ENCODE results near the gene YAE1. TPM values are rescaled to one million over a fixed set of nuclear protein-coding genes. Genes with fewer than 3 reads are reported as not detected.

Gene YAE1
- total and polyA plus RNA-seq, 2 donors (not counting 1 experiment from before 2014, with no cell fraction given) = 5.9 to 20.0 TPM

GRCh38 chr7:39616138-39616537, 49.9 kb downstream of the YAE1 start:
- no peaks in the 10 kb centered on the region for H3K9me3 ChIP-seq (ENCODE audit: control extremely low read depth in 1 of 3, control insufficient read depth in 2 of 3, insufficient read depth in 1 of 3, low read length in 2 of 3)
- H4K20me1 ChIP-seq (ENCODE audit: control insufficient read depth, insufficient read depth, low read length, poor library complexity, severe bottlenecking) = no peaks in the 10 kb centered on the region
- H3K4me2 ChIP-seq (replicated peaks; ENCODE audit: low read depth, low read length, poor library complexity, severe bottlenecking) = no peak overlapping the region
- ATAC-seq (ENCODE audit: low read depth) (no peak), DNase-seq (no peak)
- POLR2A ChIA-PET = no interaction called here
- no CpG with 5 or more reads among the region's 1 CpG for WGBS (ENCODE audit: insufficient coverage)
- no peak overlapping the region for H3K27ac ChIP-seq (ENCODE audit: low read length in 2 of 2)
- H3K36me3 ChIP-seq (replicated peaks in 1 of 2; ENCODE audit: control extremely low read depth in 1 of 2, control insufficient read depth in 1 of 2, extremely low read depth in 1 of 2, insufficient read depth in 2 of 2, low read length in 1 of 2) = no peaks in the 10 kb centered on the region
- no peak overlapping the region for H3K4me3 ChIP-seq (ENCODE audit: control extremely low read depth in 1 of 5, extremely low read depth in 1 of 5, insufficient read depth in 1 of 5, low read depth in 2 of 5, low read length in 4 of 5)
- no peak overlapping the region for H2AFZ ChIP-seq (ENCODE audit: insufficient read depth, low read depth, low read length, poor library complexity, severe bottlenecking)
- CTCF ChIA-PET = no interaction called here
- Mint-ChIP-seq H3K4me3 (no peak overlapping the region), H3K4me1 (peaks cover 6% of the 10 kb centered on the region), H3K9me3 (ENCODE audit: insufficient read depth) (no peaks in the 10 kb centered on the region), H3K27ac (no peak overlapping the region), H3K27me3 (peaks cover 24% of the 10 kb centered on the region)
- no peak for TF ChIP-seq EZH2 (IDR thresholded peaks at IDR 0.05; ENCODE audit: borderline replicate concordance, insufficient read depth, low read depth, low read length, poor library complexity, severe bottlenecking)
- TF ChIP-seq CTCF (IDR thresholded peaks at IDR 0.05) = no peak
- intact Hi-C loops (cut with micrococcal nuclease) = no loop called here
- no peak overlapping the region for H3K9ac ChIP-seq (ENCODE audit: low read length)
- H3K4me1 ChIP-seq (ENCODE audit: control insufficient read depth in 2 of 2, insufficient read depth in 2 of 2, low read length in 2 of 2) = no peaks in the 10 kb centered on the region
- H3K79me2 ChIP-seq (ENCODE audit: control insufficient read depth, insufficient read depth, low read length) = no peaks in the 10 kb centered on the region
- H3K27me3 ChIP-seq (replicated peaks in 1 of 4; ENCODE audit: control extremely low read depth in 1 of 4, control insufficient read depth in 3 of 4, insufficient read depth in 4 of 4, low read length in 3 of 4) = peaks cover 0 to 13% (median 8%) of the 10 kb centered on the region in 4 experiments

GRCh38 chr7:39617005-39617404, 50.8 kb downstream of the YAE1 start:
- Histone ChIP-seq H3K9ac (ENCODE audit: low read length) (no peak overlapping the region), H3K79me2 (ENCODE audit: control insufficient read depth, insufficient read depth, low read length) (no peaks in the 10 kb centered on the region), H3K4me3 (ENCODE audit: control extremely low read depth in 1 of 5, extremely low read depth in 1 of 5, insufficient read depth in 1 of 5, low read depth in 2 of 5, low read length in 4 of 5) (no peak overlapping the region), H3K4me1 (ENCODE audit: control insufficient read depth in 2 of 2, insufficient read depth in 2 of 2, low read length in 2 of 2) (peaks cover 4% of the 10 kb centered on the region in 2 donors), H4K20me1 (ENCODE audit: control insufficient read depth, insufficient read depth, low read length, poor library complexity, severe bottlenecking) (no peaks in the 10 kb centered on the region), H3K36me3 (replicated peaks in 1 of 2; ENCODE audit: control extremely low read depth in 1 of 2, control insufficient read depth in 1 of 2, extremely low read depth in 1 of 2, insufficient read depth in 2 of 2, low read length in 1 of 2) (no peaks in the 10 kb centered on the region), H3K4me2 (replicated peaks; ENCODE audit: low read depth, low read length, poor library complexity, severe bottlenecking) (no peak overlapping the region), H3K27ac (ENCODE audit: low read length in 2 of 2) (no peak overlapping the region), H3K9me3 (ENCODE audit: control extremely low read depth in 1 of 3, control insufficient read depth in 2 of 3, insufficient read depth in 1 of 3, low read length in 2 of 3) (no peaks in the 10 kb centered on the region), H3K27me3 (replicated peaks in 1 of 4; ENCODE audit: control extremely low read depth in 1 of 4, control insufficient read depth in 3 of 4, insufficient read depth in 4 of 4, low read length in 3 of 4) (peaks cover 0 to 12% (median 5%) of the 10 kb centered on the region in 4 experiments), H2AFZ (ENCODE audit: insufficient read depth, low read depth, low read length, poor library complexity, severe bottlenecking) (no peak overlapping the region)
- peaks cover 24% of the 10 kb centered on the region for H3K27me3 Mint-ChIP-seq
- POLR2A ChIA-PET = no interaction called here
- no peak overlapping the region for H3K4me3 Mint-ChIP-seq
- H3K9me3 Mint-ChIP-seq (ENCODE audit: insufficient read depth) = no peaks in the 10 kb centered on the region
- CTCF ChIA-PET = interaction anchor here (1.8 kb wide), 1 partner anchor 37 kb away, joined by 6 read pairs; no protein-coding TSS in a partner anchor
- TF ChIP-seq EZH2 (IDR thresholded peaks at IDR 0.05; ENCODE audit: borderline replicate concordance, insufficient read depth, low read depth, low read length, poor library complexity, severe bottlenecking) = no peak
- TF ChIP-seq CTCF (IDR thresholded peaks at IDR 0.05) = no peak
- H3K27ac Mint-ChIP-seq = no peak overlapping the region
- DNase-seq = no peak
- peaks cover 13% of the 10 kb centered on the region for H3K4me1 Mint-ChIP-seq
- ATAC-seq (ENCODE audit: low read depth) = no peak
- intact Hi-C loops (cut with micrococcal nuclease) = no loop called here
